MV-4-11 (cell line): ENCODE results near the gene RBM24.
"Not testable (repeated sequence)": the region's sequence is repeated elsewhere in the genome, so short reads cannot be mapped to it uniquely, and the experiment has no call there.

Experiments used
- DNase-seq: peaks from one replicate; lab custom pipeline; 2025; lab: John Stamatoyannopoulos, UW

RBM24 gene

GRCh38 chr6:17291778-17292177 is 10.6 kb downstream of the RBM24 start:
- DNase-seq, result no peak

GRCh38 chr6:17292600-17293133 is 11.5 kb downstream of the RBM24 start:
- no peak for DNase-seq

- DNase-seq, result no peak
Observed at GRCh38 chr6:17293395-17293794, 12.2 kb downstream of the RBM24 start.

- no peak for DNase-seq
Observed at GRCh38 chr6:17297271-17298080, 16.3 kb downstream of the RBM24 start.

- DNase-seq, result no peak
Observed at GRCh38 chr6:17298257-17298656, 17.1 kb downstream of the RBM24 start.

GRCh38 chr6:17299222-17299621 is 18.1 kb downstream of the RBM24 start:
- no peak for DNase-seq

GRCh38 chr6:17299750-17300149 is 18.6 kb downstream of the RBM24 start:
- no peak for DNase-seq

GRCh38 chr6:17300637-17301036 is 19.5 kb downstream of the RBM24 start:
- no peak for DNase-seq

- DNase-seq, result no peak
Observed at GRCh38 chr6:17303444-17303843, 22.3 kb downstream of the RBM24 start.

- no peak for DNase-seq
Observed at GRCh38 chr6:17305219-17306001, 24.2 kb downstream of the RBM24 start.

- no peak for DNase-seq
Observed at GRCh38 chr6:17311595-17312311, 30.6 kb downstream of the RBM24 start.

- DNase-seq, result not testable (repeated sequence)
Observed at GRCh38 chr6:17313238-17313637, 32.1 kb downstream of the RBM24 start.

- no peak for DNase-seq
Observed at GRCh38 chr6:17313971-17314370, 32.8 kb downstream of the RBM24 start.

GRCh38 chr6:17315262-17315661 is 34.1 kb downstream of the RBM24 start:
- DNase-seq, result no peak

- no peak for DNase-seq
Observed at GRCh38 chr6:17318435-17319165, 37.4 kb downstream of the RBM24 start.

GRCh38 chr6:17320266-17320665 is 39.1 kb downstream of the RBM24 start:
- DNase-seq, result not testable (repeated sequence)

GRCh38 chr6:17331238-17331637 is 50.1 kb downstream of the RBM24 start:
- DNase-seq, result no peak

- DNase-seq, result no peak
Observed at GRCh38 chr6:17334265-17334664, 53.1 kb downstream of the RBM24 start.

- DNase-seq, result no peak
Observed at GRCh38 chr6:17336425-17336824, 55.3 kb downstream of the RBM24 start.

GRCh38 chr6:17339308-17339670 is 58.1 kb downstream of the RBM24 start:
- no peak for DNase-seq

GRCh38 chr6:17341117-17341805 is 60.1 kb downstream of the RBM24 start:
- no peak for DNase-seq
